Activated gamma-delta T cell treated with anti-CD3 and anti-CD28 coated beads, Interleukin-2, amount 50 U/mL, for 16 hours (primary cell): ENCODE data around the gene PEX16.

Experiments
- DNase-seq: peaks from one replicate; pipeline ENCODE4 v3.0.0-alpha.2; 2020; ENCODE audit warnings: low read depth

The PEX16 gene

DNA sequence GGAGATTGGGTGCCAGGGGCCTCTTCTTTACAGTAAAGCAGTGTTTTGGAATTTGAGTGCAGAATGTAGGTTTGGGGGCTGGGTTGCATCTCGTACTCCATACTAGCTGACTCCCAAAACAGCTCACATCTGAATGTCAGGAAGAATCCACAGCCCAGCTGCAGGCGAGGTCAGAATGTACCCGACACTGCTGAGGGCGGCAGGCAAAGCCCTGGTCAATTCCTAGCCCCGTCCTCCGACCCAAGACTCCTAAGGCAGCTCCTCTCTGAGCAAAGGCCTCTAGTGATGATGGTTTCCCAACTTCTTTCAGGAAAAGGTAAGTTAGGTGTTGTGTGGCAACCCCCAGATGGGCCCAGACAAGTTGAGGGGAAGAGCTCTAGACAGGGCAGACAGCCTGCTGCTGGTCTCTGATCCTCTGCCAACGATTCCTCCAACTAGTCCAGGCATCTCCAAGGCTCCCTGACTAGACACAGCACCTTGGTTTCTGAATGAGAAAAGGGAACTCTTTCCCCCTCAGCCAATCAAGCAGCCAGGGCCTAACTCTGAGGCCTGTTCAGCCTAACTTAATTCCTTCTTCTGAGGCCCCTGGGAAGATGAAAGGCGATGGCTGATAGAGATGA is 13.4 kb upstream of the PEX16 start:
- no peak for DNase-seq

DNA sequence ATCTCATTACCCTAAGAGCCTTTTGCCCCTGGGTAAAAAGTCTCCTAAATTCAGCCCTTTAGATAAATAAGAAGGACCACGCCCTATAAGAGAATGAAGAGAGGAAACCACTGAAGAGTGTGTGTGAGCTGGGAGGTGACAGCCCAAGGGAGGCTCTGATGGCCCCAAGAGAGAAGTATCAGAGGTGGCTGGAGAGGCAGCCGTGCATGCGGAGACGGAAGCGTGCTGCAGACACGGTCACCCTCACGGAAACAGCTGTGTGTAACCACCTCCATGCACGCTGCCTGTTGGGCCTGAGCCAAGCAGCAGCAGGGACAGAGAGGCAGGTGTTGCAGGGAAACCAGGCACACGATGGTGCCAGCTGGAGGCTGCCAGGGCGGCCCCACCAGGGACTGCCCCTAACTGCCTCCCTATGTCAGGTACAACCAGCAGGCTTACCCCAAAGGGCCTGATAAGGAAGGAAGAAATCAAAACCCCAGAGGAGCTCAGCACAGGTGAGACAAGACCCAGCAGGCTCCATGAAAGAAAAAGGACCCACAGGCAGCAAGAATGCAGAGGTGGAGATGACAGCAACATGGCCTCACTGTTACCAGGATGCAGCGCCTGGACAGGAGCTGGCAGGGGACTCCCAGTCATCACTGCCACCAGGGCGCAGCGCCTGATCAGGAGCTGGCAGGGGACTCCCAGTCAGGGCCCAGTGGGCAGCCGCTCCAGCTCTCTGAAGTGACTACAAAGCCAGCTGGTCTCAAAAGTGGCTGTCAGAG is 12.5 kb upstream of the PEX16 start:
- DNase-seq: no peak

DNA sequence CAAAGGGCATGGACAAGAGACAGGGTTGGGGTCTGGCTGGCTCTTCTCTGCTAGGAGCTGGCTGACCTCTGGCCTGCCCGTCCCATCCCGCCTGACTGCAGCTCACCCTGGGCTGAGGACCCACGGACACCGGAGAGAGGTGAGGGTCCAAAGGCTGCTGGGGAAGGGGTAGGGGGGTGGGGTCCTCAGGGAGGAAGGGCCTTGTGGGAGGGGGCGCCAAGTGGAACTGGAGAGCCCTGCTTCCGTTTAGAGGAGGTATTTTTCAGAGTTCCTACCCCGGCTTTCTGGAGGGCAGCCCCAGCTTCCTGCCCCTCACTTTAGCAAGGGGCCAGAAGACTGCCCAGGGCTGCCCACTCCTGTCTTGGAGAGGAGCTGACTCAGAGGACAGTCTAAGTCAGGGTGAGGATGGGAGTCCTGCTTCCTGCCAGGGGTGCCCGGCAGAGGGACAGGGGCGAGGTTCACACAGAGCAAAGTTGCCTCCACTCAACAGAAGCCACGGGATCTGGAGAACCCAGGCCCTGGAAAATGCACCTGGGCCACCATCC is 11.9 kb upstream of the PEX16 start:
- no peak for DNase-seq

DNA sequence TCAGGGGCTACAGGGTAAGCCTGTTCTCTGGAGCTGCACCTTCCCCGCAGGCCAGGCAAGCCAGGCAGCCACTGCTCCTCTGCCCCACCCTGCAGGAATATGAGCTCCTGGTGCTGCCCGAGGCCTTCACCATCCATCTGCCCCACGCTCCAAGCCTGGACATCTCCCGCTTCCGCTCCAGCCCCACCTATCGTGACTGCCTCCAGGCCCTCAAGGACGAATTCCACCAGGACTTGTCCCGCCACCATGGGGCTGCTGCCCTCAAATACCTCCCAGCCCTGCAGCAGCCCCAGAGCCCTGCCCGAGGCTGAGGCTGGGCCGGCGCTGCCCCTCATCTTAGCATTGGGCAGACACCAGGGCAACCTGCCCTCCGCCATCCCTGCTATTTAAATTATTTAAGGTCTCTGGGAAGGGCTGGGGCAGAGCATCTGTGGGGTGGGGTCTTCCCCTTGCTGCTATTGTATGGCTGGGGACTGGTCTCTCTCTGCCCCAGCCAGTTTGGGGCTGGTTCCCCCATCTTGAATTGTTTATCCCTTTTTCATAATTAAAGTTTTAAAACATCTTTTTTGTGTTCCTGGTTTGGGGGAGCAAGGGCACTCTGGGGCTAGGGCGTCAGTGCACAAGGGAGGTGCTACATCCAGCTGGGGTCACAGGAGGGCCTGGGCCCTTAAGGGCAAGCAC is 11.0 kb upstream of the PEX16 start:
- no peak for DNase-seq

DNA sequence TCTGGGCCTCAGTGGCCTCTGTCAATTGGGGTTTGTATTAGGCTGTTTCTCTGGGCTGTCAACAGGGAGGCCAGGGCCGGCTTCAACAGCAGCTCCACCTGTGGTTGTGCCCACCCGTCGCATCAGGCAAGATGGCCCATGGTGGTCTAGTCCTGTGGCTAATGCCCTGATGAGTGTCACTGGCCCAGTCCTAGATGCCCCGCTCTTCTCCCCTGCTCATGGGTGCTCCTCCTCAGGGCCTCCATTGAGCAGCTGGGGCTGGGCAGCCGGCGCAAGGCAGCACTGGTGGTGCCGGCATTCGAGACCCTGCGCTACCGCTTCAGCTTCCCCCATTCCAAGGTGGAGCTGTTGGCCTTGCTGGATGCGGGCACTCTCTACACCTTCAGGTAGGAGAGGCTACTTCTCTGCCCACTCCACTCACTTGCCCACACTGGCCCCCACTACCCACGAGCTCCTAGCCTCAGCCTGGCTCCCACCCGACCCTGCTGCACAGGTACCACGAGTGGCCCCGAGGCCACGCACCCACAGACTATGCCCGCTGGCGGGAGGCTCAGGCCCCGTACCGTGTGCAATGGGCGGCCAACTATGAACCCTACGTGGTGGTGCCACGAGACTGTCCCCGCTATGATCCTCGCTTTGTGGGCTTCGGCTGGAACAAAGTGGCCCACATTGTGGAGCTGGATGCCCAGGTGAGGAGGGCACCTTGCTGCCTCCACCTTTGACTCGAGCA is 10.2 kb upstream of the PEX16 start:
- DNase-seq: no peak

DNA sequence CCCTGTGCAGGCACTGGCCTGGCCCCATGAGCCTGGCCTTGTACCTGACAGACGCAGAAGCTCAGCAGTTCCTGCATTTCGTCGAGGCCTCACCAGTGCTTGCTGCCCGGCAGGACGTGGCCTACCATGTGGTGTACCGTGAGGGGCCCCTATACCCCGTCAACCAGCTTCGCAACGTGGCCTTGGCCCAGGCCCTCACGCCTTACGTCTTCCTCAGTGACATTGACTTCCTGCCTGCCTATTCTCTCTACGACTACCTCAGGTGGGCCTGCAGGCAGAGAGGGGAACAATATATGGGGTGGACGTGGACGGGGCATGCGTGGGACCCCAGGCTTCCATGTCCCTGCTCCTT is 9.6 kb upstream of the PEX16 start:
- DNase-seq: no peak

DNA sequence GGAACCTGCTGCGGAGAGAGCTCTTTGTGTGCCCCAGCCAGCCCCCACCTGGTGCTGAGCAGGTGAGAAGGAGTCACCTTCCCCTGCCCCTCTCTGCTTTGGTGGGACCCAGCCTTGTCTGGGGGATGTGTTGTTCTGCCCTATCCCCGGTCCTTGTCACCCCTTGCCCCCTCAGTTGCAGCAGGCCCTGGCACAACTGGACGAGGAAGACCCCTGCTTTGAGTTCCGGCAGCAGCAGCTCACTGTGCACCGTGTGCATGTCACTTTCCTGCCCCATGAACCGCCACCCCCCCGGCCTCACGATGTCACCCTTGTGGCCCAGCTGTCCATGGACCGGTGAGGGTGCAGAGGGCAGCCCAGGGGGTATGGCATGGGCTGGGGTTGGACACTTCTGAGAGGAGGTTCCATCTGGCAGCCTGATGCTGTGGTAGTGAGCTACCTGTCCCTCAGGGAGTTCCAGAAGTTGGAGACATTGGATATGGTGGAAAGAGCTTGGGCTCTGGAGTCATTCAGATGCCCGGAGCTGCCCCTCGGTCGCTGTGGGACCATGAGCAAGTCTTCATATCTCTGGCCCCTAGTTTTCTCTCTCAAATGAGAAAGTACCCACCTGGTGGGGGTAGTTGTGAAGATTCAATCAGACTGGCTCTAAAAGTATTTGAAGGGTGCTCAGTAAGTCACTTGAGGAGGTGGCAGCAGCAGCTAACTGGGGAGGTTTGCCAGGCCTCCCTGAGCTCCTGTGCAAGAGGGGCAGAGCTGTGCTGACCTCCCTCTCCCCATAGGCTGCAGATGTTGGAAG is 9.1 kb upstream of the PEX16 start:
- DNase-seq: no peak

DNA sequence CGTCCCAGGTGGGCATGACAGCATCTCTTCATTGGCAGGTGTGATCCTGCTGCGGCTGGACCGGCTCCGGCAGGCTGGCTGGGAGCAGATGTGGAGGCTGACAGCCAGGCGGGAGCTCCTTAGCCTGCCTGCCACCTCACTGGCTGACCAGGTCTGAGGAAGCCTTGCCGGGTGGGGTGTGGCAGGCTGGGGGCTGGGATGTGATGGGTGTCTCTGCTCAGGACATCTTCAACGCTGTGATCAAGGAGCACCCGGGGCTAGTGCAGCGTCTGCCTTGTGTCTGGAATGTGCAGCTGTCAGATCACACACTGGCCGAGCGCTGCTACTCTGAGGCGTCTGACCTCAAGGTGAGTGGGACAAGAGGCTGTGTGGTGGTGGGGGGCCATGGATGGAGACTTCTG is 8.3 kb upstream of the PEX16 start:
- no peak for DNase-seq

DNA sequence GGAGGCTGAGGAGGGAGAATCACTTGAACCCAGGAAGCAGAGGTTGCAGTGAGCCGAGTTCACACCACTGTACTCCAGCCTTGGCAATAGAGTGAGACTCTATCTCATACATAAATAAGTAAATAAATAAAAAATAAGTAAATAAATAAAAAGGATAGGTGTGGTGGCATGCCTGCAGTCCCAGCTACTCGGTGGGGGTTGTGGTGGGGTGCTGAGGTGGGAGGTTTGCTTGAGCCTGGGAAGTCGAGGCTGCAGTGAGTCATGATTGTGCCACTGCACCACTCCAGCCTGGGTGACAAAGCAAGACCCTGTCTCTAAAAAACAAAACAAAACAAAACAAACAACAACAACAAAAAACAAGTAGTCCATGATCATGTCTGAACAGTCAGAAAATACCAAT is 7.9 kb upstream of the PEX16 start:
- no peak for DNase-seq

DNA sequence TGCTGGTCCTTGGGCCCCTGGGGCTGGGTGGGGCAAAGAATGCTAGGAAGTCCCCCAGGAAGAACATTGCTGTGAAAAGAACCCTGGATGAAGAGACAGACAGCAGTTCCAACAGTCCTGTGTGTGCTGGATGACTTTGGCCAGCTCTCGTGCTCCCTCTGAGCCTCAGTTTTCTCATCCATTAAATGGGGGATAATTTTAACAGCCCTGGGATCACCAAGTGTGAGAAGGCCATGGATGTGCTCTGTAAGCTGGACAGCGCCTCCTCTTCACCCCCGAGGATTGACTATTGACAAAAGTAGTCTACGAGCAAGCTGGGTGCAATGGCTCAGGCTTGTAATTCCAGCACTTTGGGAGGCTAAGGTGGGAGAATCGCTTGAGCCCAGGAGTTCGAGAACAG is 7.2 kb upstream of the PEX16 start:
- DNase-seq: no peak

DNA sequence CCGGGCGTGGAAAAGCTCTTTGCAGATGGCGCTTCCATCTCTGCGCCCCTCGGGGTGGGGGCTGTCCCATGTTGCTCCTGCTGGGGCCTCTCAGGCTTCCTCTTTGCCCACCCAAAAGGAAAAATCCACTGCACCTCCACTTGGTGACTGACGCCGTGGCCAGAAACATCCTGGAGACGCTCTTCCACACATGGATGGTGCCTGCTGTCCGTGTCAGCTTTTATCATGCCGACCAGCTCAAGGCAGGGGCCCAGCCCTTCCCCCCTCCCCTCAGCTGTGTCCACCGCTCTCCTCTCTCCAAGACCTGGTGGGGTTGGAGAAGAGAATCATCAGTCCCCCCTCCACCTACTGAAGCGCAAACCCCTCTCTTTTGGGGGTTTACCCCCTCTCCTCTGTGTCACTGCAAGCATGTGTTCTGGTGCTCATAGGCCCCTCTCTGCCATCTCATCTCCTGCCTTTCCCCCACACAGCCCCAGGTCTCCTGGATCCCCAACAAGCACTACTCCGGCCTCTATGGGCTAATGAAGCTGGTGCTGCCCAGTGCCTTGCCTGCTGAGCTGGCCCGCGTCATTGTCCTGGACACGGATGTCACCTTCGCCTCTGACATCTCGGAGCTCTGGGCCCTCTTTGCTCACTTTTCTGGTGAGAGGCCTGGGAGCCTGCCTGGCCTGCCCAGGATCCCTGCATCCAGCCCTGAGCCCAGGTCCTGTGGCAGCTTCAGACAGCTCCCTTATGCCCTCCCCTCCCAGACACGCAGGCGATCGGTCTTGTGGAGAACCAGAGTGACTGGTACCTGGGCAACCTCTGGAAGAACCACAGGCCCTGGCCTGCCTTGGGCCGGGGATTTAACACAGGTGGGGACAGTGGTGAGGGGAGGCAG is 6.6 kb upstream of the PEX16 start:
- DNase-seq: no peak

DNA sequence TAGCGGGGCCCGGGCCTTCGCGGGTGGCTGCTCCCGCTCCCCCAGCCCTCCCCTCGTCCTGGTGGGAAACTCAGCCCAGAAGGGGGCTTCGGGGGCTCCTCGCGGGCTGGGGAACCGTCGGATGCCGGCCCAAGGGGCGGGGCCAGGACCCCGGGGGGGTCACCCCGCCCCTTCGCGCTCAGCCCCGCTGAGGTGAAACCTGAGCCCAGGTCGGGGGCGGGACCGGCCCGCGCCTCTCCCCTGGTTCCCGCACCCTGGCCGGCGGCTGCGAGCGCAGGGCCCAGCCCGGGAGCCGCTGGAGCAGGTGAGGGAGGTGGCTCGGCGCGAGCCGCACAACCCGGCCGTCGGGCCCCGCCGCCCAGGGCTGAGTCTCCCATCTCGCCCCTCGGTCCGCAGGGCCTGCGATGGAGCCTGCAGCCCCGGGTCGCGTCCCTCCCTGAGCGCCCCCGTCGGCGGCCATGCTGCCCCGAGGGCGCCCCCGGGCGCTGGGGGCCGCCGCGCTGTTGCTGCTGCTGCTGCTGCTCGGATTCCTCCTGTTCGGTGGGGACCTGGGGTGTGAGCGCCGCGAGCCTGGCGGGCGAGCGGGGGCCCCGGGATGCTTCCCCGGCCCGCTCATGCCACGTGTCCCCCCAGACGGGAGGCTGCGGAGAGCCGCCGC is 4.9 kb upstream of the PEX16 start, which contains the start of gene LARGE2:
Gene LARGE2, plus strand, starts transcription at position 232 of the 658 bp plus-strand sequence. Its CDS starts 227 bp downstream, at position 459.
- DNase-seq: no peak

DNA sequence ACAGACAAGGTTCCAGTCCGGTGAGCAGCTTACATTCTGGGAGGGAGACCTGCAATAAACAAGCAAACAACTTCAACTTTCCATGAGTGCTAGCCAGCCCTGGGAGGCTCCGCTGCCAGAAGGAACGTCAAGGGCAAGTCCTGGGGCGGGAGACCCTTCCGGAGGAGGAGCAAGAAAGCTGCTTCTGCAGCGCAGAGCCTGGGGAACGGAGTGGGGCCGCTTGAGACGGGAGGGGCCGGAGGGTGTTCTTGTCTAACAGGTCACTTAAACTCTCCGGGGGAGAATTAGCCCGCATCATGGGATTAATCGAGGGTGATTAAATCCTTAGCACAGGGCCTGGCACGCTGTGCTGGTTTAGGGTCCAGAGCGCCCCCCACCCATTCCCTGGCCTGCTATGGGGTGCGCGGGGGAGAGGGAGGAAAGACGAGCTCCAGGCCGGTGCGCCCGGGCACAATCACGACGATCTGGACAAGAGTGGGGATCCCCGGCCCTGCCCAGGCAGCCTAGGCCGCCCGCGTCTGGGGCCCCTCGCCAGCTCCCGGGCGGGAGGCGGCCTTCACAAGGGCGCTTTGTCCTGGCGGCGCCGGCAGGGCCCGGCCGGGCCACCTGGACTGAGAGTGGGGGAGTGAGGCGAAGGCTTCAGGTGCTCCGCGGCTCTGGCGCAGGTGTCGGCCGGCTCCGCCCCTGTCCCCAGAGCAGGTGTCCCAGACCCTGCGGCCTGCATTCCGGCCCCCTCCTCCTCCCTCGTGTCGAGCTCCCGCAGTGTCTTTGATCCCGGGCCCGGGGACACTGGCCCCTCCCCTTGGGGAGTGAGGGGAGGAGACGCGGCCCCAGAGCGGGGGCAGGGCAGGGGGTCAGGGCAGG is 4.1 kb upstream of the PEX16 start:
- DNase-seq: no peak

DNA sequence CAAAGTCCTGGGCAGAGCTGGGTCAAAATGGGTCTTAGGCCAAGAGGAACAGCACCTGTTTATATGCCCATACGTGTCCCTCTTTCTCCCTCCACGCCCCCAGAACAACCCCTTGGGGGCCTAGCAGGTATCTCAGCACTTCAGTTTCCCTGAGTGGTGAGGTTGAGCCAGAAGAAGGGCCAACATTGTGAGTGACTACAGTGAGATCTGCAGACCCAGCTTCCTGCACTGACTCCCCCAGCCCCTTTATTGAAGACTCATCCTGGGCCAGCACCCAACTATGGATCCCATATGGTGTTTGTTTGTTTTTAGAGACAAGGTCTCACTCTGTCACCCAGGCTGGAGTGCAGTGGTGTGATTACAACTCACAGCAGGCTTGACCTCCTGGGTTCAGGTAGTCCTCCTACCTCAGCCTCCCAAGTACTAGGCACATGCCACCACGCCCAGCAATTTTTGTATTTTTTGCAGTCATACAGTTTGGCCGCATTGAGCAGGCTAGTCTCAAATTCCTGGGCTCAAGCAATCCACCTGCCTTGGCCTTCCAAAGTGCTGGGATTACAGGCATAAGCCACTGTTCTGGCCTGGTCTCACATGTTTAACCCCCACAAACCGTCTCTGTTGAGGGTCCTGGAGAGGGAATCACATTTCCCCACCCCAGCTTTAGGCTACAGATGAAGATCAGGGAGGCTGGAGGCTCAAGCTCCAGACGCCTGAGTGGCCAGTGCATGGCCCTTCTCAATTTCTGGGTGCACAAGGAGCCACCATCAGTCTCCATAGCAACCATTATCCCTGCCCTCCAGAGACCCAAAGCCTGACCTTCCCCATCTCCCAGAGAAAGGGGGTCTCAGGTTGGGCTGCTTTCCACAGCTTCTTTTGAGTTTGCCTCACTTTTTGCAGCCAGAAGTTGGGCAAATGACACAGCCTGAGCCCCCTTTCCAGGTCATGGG is 3.1 kb upstream of the PEX16 start:
- DNase-seq: no peak

DNA sequence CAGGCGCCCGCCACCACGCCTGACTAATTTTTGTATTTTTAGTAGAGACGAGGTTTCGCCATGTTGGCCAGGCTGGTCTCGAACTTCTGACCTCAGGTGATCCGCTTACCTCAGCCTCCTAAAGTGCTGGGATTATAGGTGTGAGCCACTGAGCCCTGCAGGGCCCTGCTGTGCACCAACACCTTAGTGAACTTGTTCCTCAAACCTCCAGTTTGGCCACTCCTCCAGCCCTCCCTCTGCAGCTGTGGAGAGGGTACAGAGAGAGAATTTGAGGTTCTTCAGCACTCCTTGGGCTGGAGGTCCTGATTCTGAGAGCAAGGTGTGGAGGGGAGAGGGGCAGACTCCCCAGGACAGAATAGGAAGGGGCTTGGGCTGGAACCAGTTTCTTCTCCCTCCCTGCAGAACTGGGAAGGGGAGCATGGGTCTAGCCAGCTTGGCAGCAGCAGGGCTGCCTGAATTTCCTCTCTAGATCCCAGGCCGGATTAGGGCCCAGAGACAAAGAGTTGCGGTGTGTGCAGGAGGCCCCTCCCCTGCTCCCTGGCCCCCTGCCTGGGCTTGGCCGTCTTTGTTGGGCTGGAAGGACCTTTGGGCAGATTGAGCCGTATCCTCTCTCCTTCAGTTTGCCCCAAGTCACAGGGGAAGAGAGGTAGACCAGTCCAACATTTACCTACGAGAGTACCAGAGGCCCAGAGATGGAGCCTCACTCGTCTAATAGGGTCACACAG is 2.3 kb upstream of the PEX16 start:
- no peak for DNase-seq

DNA sequence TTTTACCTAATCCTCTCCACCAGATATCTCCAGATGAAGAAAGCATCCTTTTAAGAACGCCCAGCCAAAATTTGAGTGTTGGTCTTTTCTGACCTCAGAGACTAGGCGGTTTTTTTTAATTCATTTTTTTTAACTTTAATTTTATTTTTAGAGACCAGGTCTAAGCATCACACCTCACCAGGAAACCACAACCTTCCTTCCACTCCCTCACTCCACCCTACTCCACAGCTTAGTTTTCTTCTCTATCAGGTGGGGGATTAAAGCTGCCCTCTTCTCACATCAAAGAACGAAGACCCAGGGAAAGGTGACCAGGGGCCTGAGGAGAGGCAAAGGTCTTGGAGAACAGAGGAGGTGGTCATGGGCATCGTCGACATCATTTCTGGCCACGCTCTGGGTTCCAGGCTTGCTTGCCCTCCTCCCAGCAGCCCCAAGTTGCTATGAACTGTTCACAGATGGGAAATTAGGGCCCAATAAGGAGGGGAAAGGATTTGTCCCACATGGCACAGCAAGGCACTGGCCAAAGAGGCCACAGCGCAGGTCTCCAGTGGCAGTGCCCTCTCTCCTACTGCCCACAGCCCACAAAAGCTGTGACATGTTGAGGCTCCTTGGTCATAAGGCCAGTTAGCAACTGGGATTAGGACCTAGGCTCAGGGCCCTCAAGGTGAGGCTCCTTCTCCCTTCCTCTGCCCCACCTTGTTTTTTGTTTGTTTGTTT is 1.4 kb upstream of the PEX16 start:
- no peak for DNase-seq
